CD4-positive, alpha-beta T cell treated with Interleukin-15 for 1 hour (primary cell): Measurements from ENCODE around the gene ASMTL.
"Not testable (repeated sequence)": the region's sequence is repeated elsewhere in the genome, so short reads cannot be mapped to it uniquely, and the experiment has no call there.

Experiments
- DNase-seq: peaks from one replicate; pipeline ENCODE4 v3.0.0-alpha.2; 2020

ASMTL gene

GRCh38 chrX:1387141-1387776 lies 65.5 kb downstream of the ASMTL start:
- no peak for DNase-seq

DNA sequence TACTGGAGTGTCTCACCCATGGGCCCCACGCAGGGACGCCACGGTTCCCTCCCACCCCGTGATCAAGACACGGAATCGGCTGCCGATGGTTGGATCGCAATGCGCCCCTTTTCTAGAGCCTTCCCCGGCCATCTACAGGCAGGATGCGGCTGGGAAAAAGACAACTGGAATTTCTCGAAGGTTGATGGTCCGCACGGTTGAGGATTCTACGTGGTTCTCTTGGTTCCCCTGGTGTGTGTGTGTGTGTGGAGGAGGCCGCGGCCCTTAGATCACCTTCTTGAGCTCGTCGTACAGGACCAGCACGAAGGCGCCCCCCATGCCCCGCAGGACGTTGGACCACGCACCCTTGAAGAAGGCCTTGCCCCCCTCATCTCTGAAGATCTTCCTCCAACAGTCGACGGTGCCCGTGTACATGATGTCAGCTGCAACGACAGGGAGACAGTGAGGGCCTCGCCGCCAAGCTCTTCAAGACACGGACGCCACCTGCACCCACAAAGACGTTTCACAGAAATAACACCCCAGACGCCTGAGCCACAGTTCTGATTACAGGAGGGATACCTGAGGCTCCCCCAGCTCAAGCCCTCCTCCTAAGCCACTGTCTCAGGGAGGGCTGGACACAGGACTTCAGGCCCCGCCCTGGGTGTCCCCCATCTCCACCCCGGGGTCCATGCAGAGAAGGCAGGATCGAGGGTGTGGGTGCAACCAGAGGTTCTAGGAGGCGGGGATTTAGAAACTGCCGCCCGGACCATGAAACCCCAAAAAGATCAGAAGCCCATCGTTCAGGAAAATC lies 66.2 kb downstream of the ASMTL start:
- DNase-seq: no peak

DNA sequence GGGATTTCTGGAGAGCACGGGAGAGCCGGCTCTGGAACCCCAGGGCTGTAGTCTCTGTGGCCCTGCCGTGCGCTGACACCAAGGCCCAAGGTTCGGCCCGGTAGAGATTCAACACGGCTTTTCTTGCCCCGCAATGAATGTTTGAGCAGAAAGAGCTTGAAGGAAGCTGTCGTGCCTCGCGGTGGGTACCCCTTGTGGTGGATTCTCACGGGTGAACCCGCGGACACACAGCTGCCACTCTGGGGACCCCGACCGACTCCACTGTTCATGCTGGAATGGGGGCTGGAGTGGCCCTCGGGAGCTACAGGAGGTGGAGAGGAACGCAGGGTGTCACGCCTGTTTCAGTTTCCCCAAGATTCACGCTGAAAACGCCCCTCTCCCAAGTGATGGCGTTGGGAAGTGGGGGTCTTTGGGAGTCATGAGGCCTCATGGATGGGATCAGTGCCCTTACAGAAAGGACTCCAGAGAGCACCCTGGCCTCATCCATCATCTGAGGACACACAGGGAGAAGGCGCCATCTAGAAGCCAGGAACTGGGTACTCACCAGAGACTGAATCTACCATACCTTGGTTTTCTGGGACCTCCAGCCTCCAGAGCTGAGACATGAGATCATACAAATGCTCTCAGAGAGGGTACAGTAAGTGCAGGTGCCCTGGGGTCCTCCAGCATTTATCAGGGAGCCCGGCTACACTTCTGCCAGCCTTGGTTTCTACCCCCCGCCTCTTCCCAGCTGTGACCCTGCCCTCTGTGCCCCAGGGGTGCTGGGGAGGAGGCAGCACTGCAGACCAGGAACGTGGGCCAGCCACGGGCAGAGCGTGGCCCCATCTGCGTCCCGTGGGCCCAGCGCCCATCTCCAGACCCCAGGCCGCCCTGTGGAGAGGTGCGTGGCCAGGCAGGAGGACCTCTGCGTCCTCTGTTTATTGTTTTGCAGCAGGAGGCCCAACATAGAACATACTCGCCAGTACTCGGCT lies 67.2 kb downstream of the ASMTL start:
- no peak for DNase-seq

DNA sequence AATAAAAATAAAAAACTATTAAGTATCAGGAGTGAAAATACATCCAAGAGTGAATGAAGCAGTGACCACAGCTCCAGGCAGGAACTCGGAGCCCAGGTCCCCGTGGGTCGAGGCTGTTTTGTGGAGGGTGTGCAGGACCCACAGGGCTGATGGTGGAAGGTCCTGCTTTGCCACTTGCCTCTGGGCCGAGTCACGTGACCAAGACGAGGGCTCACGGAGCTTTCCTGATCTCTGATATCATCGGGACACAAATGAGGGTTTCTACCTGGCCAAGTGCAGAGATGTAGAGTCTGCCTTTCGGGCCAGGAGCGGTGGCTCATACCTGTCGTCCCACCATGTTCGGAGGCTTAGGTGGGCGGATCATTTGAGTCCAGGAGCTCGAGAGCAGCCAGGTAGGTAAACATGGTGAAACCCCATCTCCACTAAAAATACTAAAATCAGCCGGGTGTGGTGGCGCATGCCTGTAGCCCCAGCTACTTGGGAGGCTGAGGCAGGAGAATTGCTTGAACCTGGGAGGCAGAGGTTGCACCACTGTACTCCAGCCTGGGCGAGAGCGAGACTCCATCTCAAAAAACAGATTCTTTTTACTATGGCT lies 68.0 kb downstream of the ASMTL start:
- no peak for DNase-seq

DNA sequence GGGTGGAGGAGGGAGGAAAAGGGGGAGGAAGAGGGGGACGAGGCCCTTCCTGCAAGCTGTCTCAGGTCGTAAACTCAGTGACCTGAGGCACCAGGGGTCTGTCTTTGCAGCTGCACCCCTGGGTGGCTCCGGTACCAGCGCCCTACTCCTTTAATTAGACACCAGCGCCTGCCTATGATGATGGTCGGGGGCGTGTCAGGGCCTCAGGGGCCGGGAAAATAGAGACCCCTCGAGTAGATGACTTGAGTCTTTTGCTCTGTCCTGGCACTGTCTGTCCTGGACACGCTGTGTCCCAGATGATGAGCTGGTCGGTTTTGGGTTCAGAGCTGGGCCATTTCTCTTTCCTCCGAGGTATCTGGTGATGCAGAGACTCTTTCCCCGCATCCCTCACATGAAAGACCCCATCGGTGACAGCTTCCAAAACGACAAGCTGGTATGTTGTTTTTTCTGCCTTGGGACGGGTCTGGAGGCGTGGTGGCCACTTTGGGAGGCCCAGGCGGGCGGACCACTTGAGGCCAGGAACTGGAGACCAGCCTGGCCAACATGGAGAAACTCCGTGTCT lies 72.0 kb downstream of the ASMTL start:
- no peak for DNase-seq

DNA sequence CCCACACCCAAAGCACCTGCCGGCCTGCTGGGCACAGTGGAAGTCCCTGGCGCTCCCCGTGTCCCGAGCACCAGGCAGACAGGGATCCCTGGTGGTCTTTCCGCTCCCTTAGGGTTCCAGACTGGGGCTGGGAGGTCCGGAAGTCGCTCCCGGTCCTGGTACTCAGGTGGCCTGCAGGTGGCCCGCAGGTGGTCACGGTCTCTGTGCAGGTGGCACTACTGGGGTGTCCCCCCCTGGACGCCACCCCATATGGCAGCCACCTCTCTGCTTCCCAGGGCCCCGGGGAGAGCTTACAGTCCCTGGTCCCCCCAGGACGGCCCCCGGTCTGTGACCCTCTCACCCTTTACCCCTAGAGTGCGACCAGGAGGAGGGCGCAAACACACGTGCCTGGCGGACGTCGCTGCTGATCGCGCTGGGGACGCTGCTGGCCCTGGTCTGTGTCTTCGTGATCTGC lies 74.4 kb downstream of the ASMTL start:
- DNase-seq: no peak

DNA sequence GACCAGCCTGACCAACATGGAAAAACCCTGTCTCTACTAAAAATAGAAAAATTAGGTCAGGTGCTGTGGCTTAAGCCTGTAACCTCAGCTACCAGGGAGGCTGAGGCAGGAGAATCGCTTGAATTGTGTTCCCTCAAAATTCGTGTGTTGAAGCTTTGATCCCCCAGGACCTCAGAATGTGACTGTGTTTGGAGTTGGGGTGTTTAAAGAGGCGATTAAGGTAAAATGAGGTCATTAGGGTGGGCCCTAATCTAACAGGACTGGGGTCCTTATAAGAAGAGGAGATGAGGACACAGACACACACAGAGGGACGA lies 84.4 kb downstream of the ASMTL start:
- DNase-seq: no peak

- not testable (repeated sequence) for DNase-seq
Measured at GRCh38 chrX:1366363-1366762, 86.3 kb downstream of the ASMTL start.

- DNase-seq: no peak
Measured at GRCh38 chrX:1361910-1362309, 90.8 kb downstream of the ASMTL start.

DNA sequence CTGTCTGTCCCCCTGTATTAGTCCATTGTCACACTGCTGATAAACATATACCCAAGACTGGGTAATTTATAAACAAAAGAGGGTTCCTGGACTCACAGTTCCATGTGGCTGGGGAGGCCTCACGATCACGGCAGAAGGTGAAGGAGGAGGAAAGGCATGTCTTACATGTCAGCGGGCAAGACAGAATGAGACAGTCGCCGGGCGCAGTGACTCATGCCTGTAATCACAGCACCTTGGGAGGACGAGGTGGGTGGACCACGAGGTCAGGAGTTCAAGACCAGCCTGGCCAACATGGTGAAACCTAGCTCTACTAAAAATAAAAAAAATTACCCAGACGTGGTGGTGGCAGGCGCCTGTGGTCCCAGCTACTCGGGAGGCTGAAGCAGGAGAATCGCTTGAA lies 91.4 kb downstream of the ASMTL start:
- no peak for DNase-seq

GRCh38 chrX:1360171-1360570 lies 92.5 kb downstream of the ASMTL start:
- DNase-seq: no peak

GRCh38 chrX:1359477-1359873 lies 93.2 kb downstream of the ASMTL start:
- DNase-seq: no peak

- no peak for DNase-seq
Measured at GRCh38 chrX:1358793-1359476, 93.8 kb downstream of the ASMTL start.

DNA sequence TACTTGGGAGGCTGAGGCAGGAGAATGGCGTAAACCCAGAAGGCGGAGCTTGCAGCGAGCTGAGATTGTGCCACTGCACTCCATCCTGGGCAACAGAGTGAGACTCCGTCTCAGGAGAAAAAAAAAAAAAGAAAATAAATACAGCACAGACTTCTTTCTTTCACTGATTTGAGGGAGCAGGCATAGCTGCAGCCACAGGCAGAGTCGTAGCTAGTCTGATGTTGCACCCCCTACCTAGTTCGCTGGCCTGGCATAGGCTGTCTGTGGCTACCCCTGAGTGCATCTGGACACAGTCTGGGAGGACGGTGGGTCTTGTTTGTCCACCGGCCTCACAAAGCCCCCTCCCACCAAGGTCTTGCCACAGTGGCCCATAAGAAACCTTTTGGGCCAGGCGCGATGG lies 94.7 kb downstream of the ASMTL start:
- no peak for DNase-seq

- no peak for DNase-seq
Measured at GRCh38 chrX:1355131-1356046, 97.3 kb downstream of the ASMTL start.

DNA sequence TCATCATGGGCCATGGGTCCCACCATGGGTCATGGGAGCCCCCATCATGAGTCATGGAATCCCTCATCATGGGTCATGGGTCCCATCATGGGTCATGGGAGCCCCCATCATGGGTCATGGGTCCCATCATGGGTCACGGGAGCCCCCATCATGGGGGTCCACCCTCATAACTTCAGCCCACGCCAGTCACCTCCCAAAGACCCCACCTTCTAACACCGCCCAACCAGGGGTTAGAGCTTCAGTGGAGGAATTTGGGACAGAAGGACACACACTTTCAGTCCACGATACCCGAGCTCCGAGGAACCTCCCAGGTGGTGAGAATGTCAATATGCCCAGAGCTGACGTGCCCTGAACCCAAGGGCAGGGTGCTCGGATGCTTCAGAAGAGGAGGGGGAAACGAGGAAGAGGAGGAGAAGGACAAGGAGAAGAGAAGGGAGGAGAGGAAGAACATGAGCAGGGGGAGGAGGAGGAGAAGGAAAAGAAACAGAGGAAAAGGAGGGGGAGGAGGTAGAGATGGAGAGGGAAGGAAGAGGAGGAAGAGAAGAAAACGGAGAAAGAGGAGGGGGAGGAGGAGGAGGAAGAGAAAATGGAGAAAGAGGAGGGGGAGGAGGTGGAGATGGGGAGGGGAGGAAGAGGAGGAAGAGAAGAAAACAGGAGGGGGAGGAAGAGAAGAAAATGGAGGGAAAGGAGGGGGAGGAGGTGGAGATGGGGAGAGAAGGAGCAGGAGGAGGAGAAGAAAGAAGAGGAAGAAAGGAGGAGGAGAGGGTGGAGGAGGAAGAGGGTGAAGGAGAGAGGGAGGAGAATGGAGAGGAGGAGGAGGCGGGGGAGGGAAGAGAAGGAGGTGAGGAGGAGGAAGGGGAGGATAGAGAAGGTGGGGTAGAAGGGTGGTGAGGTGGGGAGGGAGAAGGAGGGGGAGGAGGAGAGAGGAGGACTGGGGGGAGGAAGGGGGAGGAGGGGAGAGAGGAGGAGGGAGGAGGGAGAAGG lies 98.4 kb downstream of the ASMTL start:
- DNase-seq: no peak
